SK-N-SH (cell line): ENCODE measurements around the gene LIN28B. TPM values are rescaled to one million over a fixed set of nuclear protein-coding genes. Genes with fewer than 3 reads are reported as not detected.

Experiments used
- CTCF ChIA-PET: fragments of 300-600, 350-600 bp; formaldehyde crosslinking; extraction: SDS; loops from one replicate; lab custom pipeline; 2021; lab: Yijun Ruan, JAX
- POLR2A ChIA-PET: fragments of 350-600 bp; sonication (Branson Sonifier 250); formaldehyde crosslinking; extraction: SDS; loops from one replicate; lab custom pipeline; 2020; ENCODE audit warnings: antibody characterized with exemption, inconsistent platforms; lab: Yijun Ruan, JAX
- DNase-seq: peaks from one replicate; pipeline ENCODE4 v3.0.0; 2012
- H2AFZ ChIP-seq: fragments of 200-600 bp; sonication (generic); 2 replicates; pipeline ENCODE4 v1.8.1; 2016; ENCODE audit warnings: antibody characterized with exemption, mild to moderate bottlenecking, low read depth
- H3F3A ChIP-seq: fragments of 200-600 bp; sonication (generic); replicated peaks from 2 replicates; pipeline ENCODE3; 2016; ENCODE audit warnings: antibody characterized with exemption, mild to moderate bottlenecking; ENCODE audit not compliant: insufficient read depth
- H3K27ac ChIP-seq, 2 experiments: fragments of 200-500 bp in 1 of 2; fragments of 200-600 bp in 1 of 2; sonication (Bioruptor generic) in 1 of 2; sonication (generic), shearing (Covaris generic) in 1 of 2; 2 replicates each; pipeline versions ENCODE4 v1.5.1 to v1.6.1; 2014 to 2016; ENCODE audit warnings: low read depth in 2 of 2, inconsistent platforms in 1 of 2, low read length in 1 of 2, mild to moderate bottlenecking in 1 of 2, mixed read lengths in 1 of 2
- H3K27me3 ChIP-seq: fragments of 200-600 bp; sonication (generic), shearing (Covaris generic); 2 replicates; pipeline ENCODE4 v1.6.1; 2016; ENCODE audit warnings: mixed run types; ENCODE audit not compliant: insufficient read depth
- H3K36me3 ChIP-seq, 2 experiments: fragments of 200-500 bp in 1 of 2; fragments of 200-600 bp in 1 of 2; sonication (Bioruptor generic) in 1 of 2; sonication (generic) in 1 of 2; replicated peaks in 1 of 2; 2 replicates each; pipeline versions ENCODE3 to v1.5.1; 2014 to 2016; ENCODE audit warnings: low read length in 1 of 2, mild to moderate bottlenecking in 1 of 2; ENCODE audit not compliant: insufficient read depth in 2 of 2, control insufficient read depth in 1 of 2
- H3K4me1 ChIP-seq, 2 experiments: fragments of 200-500 bp in 1 of 2; fragments of 200-600 bp in 1 of 2; sonication (Bioruptor generic) in 1 of 2; sonication (generic), shearing (Covaris generic) in 1 of 2; 2 replicates each; pipeline versions ENCODE4 v1.5.1 to v1.6.1; 2014 to 2016; ENCODE audit warnings: low read depth in 1 of 2, low read length in 1 of 2, mixed run types in 1 of 2; ENCODE audit not compliant: insufficient read depth in 2 of 2, control insufficient read depth in 1 of 2
- H3K4me2 ChIP-seq: fragments of 200-600 bp; sonication (generic), shearing (Covaris generic); 2 replicates; pipeline ENCODE4 v1.6.1; 2017; ENCODE audit warnings: mixed run types
- H3K4me3 ChIP-seq, 2 experiments: fragments of 200-500 bp in 1 of 2; fragments of 200-600 bp in 1 of 2; sonication (Bioruptor generic) in 1 of 2; sonication (generic), shearing (Covaris generic) in 1 of 2; 2 replicates each; pipeline versions ENCODE4 v1.5.1 to v1.8.1; 2014 to 2016; ENCODE audit warnings: low read depth in 2 of 2, inconsistent platforms in 1 of 2, low read length in 1 of 2, mild to moderate bottlenecking in 1 of 2, mixed read lengths in 1 of 2, moderate library complexity in 1 of 2
- H3K79me2 ChIP-seq: fragments of 200-600 bp; sonication (generic); 2 replicates; pipeline ENCODE4 v1.8.1; 2017; ENCODE audit warnings: mild to moderate bottlenecking; ENCODE audit not compliant: insufficient read depth
- H3K9ac ChIP-seq: fragments of 200-600 bp; sonication (generic); 2 replicates; pipeline ENCODE4 v1.6.1; 2017; ENCODE audit warnings: mixed run types
- H3K9me2 ChIP-seq: fragments of 200-600 bp; sonication (generic); 2 replicates; pipeline ENCODE4 v1.6.1; 2017; ENCODE audit warnings: mixed run types
- H3K9me3 ChIP-seq: fragments of 200-600 bp; sonication (generic); 2 replicates; pipeline ENCODE4 v1.6.1; 2017; ENCODE audit warnings: mixed run types, mild to moderate bottlenecking, moderate library complexity
- H4K20me1 ChIP-seq: fragments of 200-600 bp; sonication (generic); 2 replicates; pipeline ENCODE4 v1.6.1; 2017; ENCODE audit warnings: mild to moderate bottlenecking, mixed run types; ENCODE audit not compliant: insufficient read depth
- CHD2 ChIP-seq: fragments of 150-350 bp; IDR thresholded peaks from 2 replicates; pipeline ENCODE4 v1.6.1; 2018; ENCODE audit warnings: low read length; ENCODE audit not compliant: partially characterized antibody
- ELF1 ChIP-seq: IDR thresholded peaks from 2 replicates; pipeline ENCODE4 v1.4.0; 2012
- EP300 ChIP-seq, 2 experiments: IDR thresholded peaks; 2 replicates each; pipeline versions ENCODE4 v1.4.0 to v1.6.1; 2012; ENCODE audit warnings: borderline replicate concordance in 1 of 2, low read depth in 1 of 2, low read length in 1 of 2
- FOXJ3 ChIP-seq: sonication (generic); formaldehyde crosslinking; IDR thresholded peaks from 2 replicates; pipeline ENCODE4 v1.5.1; 2020; ENCODE audit warnings: mild to moderate bottlenecking, missing genetic modification reagents
- GATA2 ChIP-seq: sonication (generic); formaldehyde crosslinking; IDR thresholded peaks from 2 replicates; pipeline ENCODE4 v1.5.0; 2020; ENCODE audit warnings: mild to moderate bottlenecking, missing genetic modification reagents
- MXI1 ChIP-seq: IDR thresholded peaks from 2 replicates; pipeline ENCODE4 v1.6.1; 2012; ENCODE audit warnings: mild to moderate bottlenecking, low read depth, low read length, improper control_type of control experiment
- RAD21 ChIP-seq: IDR thresholded peaks from 2 replicates; pipeline ENCODE4 v1.6.1; 2012; ENCODE audit warnings: mild to moderate bottlenecking, low read length
- RCOR1 ChIP-seq: fragments of 150-350 bp; IDR thresholded peaks from 2 replicates; pipeline ENCODE4 v1.6.1; 2017; ENCODE audit warnings: antibody characterized with exemption, low read length
- RXRA ChIP-seq: IDR thresholded peaks from 2 replicates; pipeline ENCODE4 v1.4.0; 2012; ENCODE audit warnings: low read depth, mild to moderate bottlenecking, borderline replicate concordance
- SIN3A ChIP-seq: IDR thresholded peaks from 2 replicates; pipeline ENCODE4 v1.6.1; 2012; ENCODE audit warnings: low read depth, mild to moderate bottlenecking, low read length, moderate library complexity, borderline replicate concordance
- SMC3 ChIP-seq: IDR thresholded peaks from 2 replicates; pipeline ENCODE4 v1.6.1; 2012; ENCODE audit warnings: low read depth, low read length, improper control_type of control experiment
- TAF1 ChIP-seq: IDR thresholded peaks from 2 replicates; pipeline ENCODE4 v1.6.1; 2012; ENCODE audit warnings: low read depth, mild to moderate bottlenecking, low read length, moderate library complexity, borderline replicate concordance
- TCF12 ChIP-seq: IDR thresholded peaks from 2 replicates; pipeline ENCODE4 v1.4.0; 2012
- WGBS: methylation state at CpG from one replicate; pipeline ENCODE4 v1.1.6; 2017; ENCODE audit warnings: low lambda C conversion rate; 5-methylcytosine and 5-hydroxymethylcytosine counted together
- polyA plus RNA-seq, 3 experiments: library from polyadenylated mRNA; depleted of rRNA; stranded (reverse); fragments of >200 nt; gene quantifications; 2 replicates each; pipeline ENCODE4 v1.2.3, GENCODE V29; 2012
- TF ChIP-seq, protein P1 (sequence below): fragments of 150-350 bp; IDR thresholded peaks from 2 replicates; pipeline ENCODE4 v1.6.1; 2017; ENCODE audit warnings: antibody characterized with exemption, low read length, low read depth, borderline replicate concordance
- TF ChIP-seq, protein P2 (sequence below): IDR thresholded peaks from 2 replicates; pipeline ENCODE4 v1.4.0; 2012; ENCODE audit warnings: low read depth, borderline replicate concordance
- TF ChIP-seq, protein P3 (sequence below): fragments of 150-350 bp; IDR thresholded peaks from 2 replicates; pipeline ENCODE4 v1.6.1; 2016; ENCODE audit warnings: mild to moderate bottlenecking, low read depth, low read length
- TF ChIP-seq, protein P4 (sequence below): IDR thresholded peaks from 2 replicates; pipeline ENCODE4 v1.4.0; 2012; ENCODE audit warnings: low read depth

The LIN28B gene
- polyA plus RNA-seq, 1 of the 3 experiments (the other 2 are of a cell fraction) = 0.67 TPM

DNA sequence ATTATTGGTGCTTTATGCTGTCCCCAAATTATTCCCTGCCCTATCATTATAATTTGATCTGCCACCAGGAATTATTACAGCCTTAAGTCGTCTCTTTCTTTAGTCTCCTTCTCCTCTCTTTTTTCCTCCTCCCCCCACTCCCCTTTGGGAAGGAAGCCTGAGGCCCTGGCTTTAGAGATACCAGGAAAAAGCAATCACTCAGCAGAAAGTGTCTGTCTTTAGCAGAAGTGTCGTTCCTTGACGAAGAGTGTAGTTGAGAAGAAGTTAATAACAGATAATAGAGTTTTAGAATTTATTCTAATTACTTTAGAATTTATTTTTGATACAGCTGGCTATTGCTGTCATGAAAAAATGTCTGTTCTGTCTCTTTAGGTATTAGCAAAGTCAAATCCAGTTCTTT, 16.5 kb downstream of the LIN28B start:
- no peaks in the 10 kb centered on the region for H3K79me2 ChIP-seq
- H3K4me2 ChIP-seq = no peak overlapping the region
- H3K9me2 ChIP-seq = no peaks in the 10 kb centered on the region
- no peaks in the 10 kb centered on the region for H3K27me3 ChIP-seq
- TF ChIP-seq FOXJ3 (CRISPR knock-in tag) (no peak), TCF12 (no peak), ELF1 (no peak), EP300 (IDR thresholded peaks at IDR 0.05; ENCODE audit: borderline replicate concordance in 1 of 2, low read depth in 1 of 2, low read length in 1 of 2) (no peak), RCOR1 (no peak), SIN3A (no peak), RXRA (no peak), MXI1 (no peak), SMC3 (no peak), GATA2 (CRISPR knock-in tag) (no peak), CHD2 (no peak), RAD21 (no peak), TAF1 (no peak)
- TF ChIP-seq, protein P1, sequence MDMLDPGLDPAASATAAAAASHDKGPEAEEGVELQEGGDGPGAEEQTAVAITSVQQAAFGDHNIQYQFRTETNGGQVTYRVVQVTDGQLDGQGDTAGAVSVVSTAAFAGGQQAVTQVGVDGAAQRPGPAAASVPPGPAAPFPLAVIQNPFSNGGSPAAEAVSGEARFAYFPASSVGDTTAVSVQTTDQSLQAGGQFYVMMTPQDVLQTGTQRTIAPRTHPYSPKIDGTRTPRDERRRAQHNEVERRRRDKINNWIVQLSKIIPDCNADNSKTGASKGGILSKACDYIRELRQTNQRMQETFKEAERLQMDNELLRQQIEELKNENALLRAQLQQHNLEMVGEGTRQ = no peak
- TF ChIP-seq, protein P2, sequence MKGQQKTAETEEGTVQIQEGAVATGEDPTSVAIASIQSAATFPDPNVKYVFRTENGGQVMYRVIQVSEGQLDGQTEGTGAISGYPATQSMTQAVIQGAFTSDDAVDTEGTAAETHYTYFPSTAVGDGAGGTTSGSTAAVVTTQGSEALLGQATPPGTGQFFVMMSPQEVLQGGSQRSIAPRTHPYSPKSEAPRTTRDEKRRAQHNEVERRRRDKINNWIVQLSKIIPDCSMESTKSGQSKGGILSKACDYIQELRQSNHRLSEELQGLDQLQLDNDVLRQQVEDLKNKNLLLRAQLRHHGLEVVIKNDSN = no peak
- TF ChIP-seq, protein P3, sequence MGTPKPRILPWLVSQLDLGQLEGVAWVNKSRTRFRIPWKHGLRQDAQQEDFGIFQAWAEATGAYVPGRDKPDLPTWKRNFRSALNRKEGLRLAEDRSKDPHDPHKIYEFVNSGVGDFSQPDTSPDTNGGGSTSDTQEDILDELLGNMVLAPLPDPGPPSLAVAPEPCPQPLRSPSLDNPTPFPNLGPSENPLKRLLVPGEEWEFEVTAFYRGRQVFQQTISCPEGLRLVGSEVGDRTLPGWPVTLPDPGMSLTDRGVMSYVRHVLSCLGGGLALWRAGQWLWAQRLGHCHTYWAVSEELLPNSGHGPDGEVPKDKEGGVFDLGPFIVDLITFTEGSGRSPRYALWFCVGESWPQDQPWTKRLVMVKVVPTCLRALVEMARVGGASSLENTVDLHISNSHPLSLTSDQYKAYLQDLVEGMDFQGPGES = no peak
- TF ChIP-seq, protein P4, sequence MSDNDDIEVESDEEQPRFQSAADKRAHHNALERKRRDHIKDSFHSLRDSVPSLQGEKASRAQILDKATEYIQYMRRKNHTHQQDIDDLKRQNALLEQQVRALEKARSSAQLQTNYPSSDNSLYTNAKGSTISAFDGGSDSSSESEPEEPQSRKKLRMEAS = no peak
- no peaks in the 10 kb centered on the region for H4K20me1 ChIP-seq
- H3K36me3 ChIP-seq = no peaks in the 10 kb centered on the region
- H3K9ac ChIP-seq = no peak overlapping the region
- no peak overlapping the region for H3K27ac ChIP-seq
- H2AFZ ChIP-seq = peak overlapping the region; percentile 29; the same call in 1 of the 2 replicates
- H3K9me3 ChIP-seq = no peaks in the 10 kb centered on the region; the same call in 1 of the 2 replicates
- DNase-seq = no peak
- H3K4me1 ChIP-seq = peaks cover 0 to 5% of the 10 kb centered on the region in 2 experiments; a peak in 3 of 4 replicates
- peaks cover 3% of the 10 kb centered on the region for H3F3A ChIP-seq
- H3K4me3 ChIP-seq = no peak overlapping the region
- CTCF ChIA-PET = no interaction called here
- 72% methylated on average over 3 of the region's 3 CpGs for WGBS
- POLR2A ChIA-PET = no interaction called here
